ENCODE results near the gene UBR2. TPM values are rescaled to one million over a fixed set of nuclear protein-coding genes. Genes with fewer than 3 reads are reported as not detected.
"Not testable (repeated sequence)": the region's sequence is repeated elsewhere in the genome, so short reads cannot be mapped to it uniquely, and the experiment has no call there.

Gene UBR2
- total and polyA plus RNA-seq, 9 donors, result 10.2 to 29.2 (median 23.7) TPM

- intact Hi-C loops (cut with DNase I), result no loop called here
- no peak overlapping the region for H3K4me3 ChIP-seq
- no peak for TF ChIP-seq EP300 (IDR thresholded peaks at IDR 0.05)
- 92 to 96% (median 95%) methylated on average over 5 of the region's 5 CpGs for WGBS, 3 donors
- H3K27me3 ChIP-seq, result no peaks in the 10 kb centered on the region
- DNase-seq, result no peak
- no peaks in the 10 kb centered on the region for H3K9me3 ChIP-seq
- H3K27ac ChIP-seq, result no peak overlapping the region
- H3K4me1 ChIP-seq (ENCODE audit: insufficient read depth), result peaks cover 1% of the 10 kb centered on the region
- H3K36me3 ChIP-seq, result no peaks in the 10 kb centered on the region
These were observed 133.4 kb downstream of the UBR2 start for GRCh38 chr6:42697268-42697655.

- TF ChIP-seq POLR2A (IDR thresholded peaks at IDR 0.05) (no peak), EP300 (IDR thresholded peaks at IDR 0.05) (no peak)
- TF ChIP-seq, protein P1, sequence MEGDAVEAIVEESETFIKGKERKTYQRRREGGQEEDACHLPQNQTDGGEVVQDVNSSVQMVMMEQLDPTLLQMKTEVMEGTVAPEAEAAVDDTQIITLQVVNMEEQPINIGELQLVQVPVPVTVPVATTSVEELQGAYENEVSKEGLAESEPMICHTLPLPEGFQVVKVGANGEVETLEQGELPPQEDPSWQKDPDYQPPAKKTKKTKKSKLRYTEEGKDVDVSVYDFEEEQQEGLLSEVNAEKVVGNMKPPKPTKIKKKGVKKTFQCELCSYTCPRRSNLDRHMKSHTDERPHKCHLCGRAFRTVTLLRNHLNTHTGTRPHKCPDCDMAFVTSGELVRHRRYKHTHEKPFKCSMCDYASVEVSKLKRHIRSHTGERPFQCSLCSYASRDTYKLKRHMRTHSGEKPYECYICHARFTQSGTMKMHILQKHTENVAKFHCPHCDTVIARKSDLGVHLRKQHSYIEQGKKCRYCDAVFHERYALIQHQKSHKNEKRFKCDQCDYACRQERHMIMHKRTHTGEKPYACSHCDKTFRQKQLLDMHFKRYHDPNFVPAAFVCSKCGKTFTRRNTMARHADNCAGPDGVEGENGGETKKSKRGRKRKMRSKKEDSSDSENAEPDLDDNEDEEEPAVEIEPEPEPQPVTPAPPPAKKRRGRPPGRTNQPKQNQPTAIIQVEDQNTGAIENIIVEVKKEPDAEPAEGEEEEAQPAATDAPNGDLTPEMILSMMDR (IDR thresholded peaks at IDR 0.05), result no peak
- Histone ChIP-seq H3K36me3 (no peaks in the 10 kb centered on the region), H3K27ac (no peak overlapping the region), H3K27me3 (no peaks in the 10 kb centered on the region), H3K4me1 (ENCODE audit: insufficient read depth) (peaks cover 1% of the 10 kb centered on the region), H3K9me3 (no peaks in the 10 kb centered on the region), H3K4me3 (no peak overlapping the region)
- intact Hi-C loops (cut with DNase I), result no loop called here
- DNase-seq, result no peak
- 78 to 85% (median 80%) methylated on average over 13 of the region's 13 CpGs for WGBS, 3 donors
These were observed 134.4 kb downstream of the UBR2 start for GRCh38 chr6:42698217-42698616.

- Histone ChIP-seq H3K36me3 (no peaks in the 10 kb centered on the region), H3K27me3 (no peaks in the 10 kb centered on the region), H3K27ac (no peak overlapping the region), H3K4me1 (ENCODE audit: insufficient read depth) (peaks cover 5% of the 10 kb centered on the region), H3K9me3 (no peaks in the 10 kb centered on the region), H3K4me3 (no peak overlapping the region)
- no peak for TF ChIP-seq POLR2A (IDR thresholded peaks at IDR 0.05)
- TF ChIP-seq, protein P1 (IDR thresholded peaks at IDR 0.05), result no peak
- TF ChIP-seq EP300 (IDR thresholded peaks at IDR 0.05), result no peak
- 30 to 72% (median 47%) methylated on average over 2 of the region's 2 CpGs for WGBS, 3 donors
- no peak for DNase-seq
- intact Hi-C loops (cut with DNase I), result no loop called here
These were observed 138.4 kb downstream of the UBR2 start for GRCh38 chr6:42702200-42702599.

- H3K9me3 ChIP-seq; H3K27me3 ChIP-seq; H3K27ac ChIP-seq; H3K4me3 ChIP-seq; DNase-seq; H3K36me3 ChIP-seq; intact Hi-C loops (cut with DNase I); H3K4me1 ChIP-seq (ENCODE audit: insufficient read depth): not testable (repeated sequence)
- WGBS, 3 donors, result 91 to 93% (median 92%) methylated on average over 3 of the region's 3 CpGs
These were observed 139.0 kb downstream of the UBR2 start for GRCh38 chr6:42702786-42703185.

- H3K27me3 ChIP-seq, result no peaks in the 10 kb centered on the region
- no peaks in the 10 kb centered on the region for H3K9me3 ChIP-seq
- no peaks in the 10 kb centered on the region for H3K36me3 ChIP-seq
- 11 to 37% (median 26%) methylated on average over 24 of the region's 24 CpGs for WGBS, 3 donors
- no peak overlapping the region for H3K27ac ChIP-seq
- TF ChIP-seq EP300 (IDR thresholded peaks at IDR 0.05), result no peak
- TF ChIP-seq POLR2A (IDR thresholded peaks at IDR 0.05), result no peak
- TF ChIP-seq, protein P1 (IDR thresholded peaks at IDR 0.05), result no peak
- intact Hi-C loops (cut with DNase I), result no loop called here
- peak overlapping the region; percentile 3 for H3K4me3 ChIP-seq
- peak; percentile 53 to 71 (median 63) for DNase-seq
- H3K4me1 ChIP-seq (ENCODE audit: insufficient read depth), result peaks cover 5% of the 10 kb centered on the region
These were observed 140.6 kb downstream of the UBR2 start for GRCh38 chr6:42704251-42704936.

Data from ovary (tissue), 9 donors.